AG04449 (cell line): Measurements from ENCODE around the gene KIF3B.
"Not testable (repeated sequence)": the region's sequence is repeated elsewhere in the genome, so short reads cannot be mapped to it uniquely, and the experiment has no call there.

Experiments used
- CTCF ChIA-PET: fragments of 350-600 bp; formaldehyde crosslinking; extraction: SDS; loops from one replicate; lab custom pipeline; 2021; ENCODE audit warnings: antibody characterized with exemption; lab: Yijun Ruan, JAX
- POLR2A ChIA-PET: fragments of 400-600, 350-600 bp; formaldehyde crosslinking; extraction: SDS; loops from one replicate; lab custom pipeline; 2020; ENCODE audit warnings: antibody characterized with exemption, inconsistent platforms; lab: Yijun Ruan, JAX
- DNase-seq: peaks from one replicate; pipeline ENCODE4 v3.0.0-alpha.2; 2010; ENCODE audit warnings: low read depth, low spot score
- H3K4me3 ChIP-seq: 2 replicates; pipeline ENCODE4 v1.5.1; 2011; ENCODE audit warnings: low read depth, mild to moderate bottlenecking, control low read depth, low read length
- TF ChIP-seq, protein P1 (sequence below): IDR thresholded peaks from one replicate; pipeline ENCODE4 v1.5.1; 2011; ENCODE audit warnings: mild to moderate bottlenecking, moderate library complexity, low read length, control low read depth, inconsistent platforms; ENCODE audit not compliant: insufficient read depth; ENCODE audit errors: missing control alignments

KIF3B gene

DNA sequence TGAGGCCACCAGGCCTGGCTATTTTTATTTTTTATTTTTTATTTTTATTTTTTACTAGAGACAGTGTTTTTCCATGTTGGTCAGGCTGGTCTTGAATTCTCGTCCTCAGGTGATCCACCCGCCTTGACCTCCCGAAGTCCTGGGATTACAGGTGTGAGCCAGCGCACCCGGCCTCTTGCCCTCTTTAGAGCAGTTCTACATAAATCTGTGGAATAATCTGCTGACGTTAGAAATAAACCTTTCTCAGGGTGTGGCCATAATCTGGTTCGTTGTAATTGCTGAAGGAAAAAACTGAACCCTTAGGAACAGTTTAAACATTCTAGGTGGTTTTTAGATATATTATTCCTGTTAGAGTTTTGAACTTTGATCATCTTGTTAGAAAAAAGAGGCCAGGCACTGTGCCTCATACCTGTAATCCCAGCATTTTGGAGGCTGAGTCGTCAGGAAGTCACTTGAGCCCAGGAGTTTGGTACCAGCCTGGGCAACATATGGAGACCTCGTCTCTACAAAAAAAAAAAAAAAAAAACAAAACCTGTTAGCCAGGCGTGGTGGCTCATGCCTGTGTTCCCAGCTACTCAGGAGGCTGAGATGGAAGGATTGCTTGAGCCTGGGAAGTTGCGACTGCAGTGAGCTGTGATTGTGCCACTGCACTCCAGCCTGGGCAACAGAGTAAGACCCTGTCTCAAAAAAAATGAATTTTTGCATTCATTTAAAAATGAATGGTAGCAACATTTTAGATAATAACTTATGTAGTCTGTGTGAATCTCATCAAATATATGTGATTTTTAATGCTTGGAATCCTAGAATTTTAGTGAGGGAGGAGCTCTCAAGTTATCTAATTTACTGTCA, 104.9 kb downstream of the KIF3B start:
- H3K4me3 ChIP-seq: no peak overlapping the region
- CTCF ChIA-PET: no interaction called here
- TF ChIP-seq, protein P1, sequence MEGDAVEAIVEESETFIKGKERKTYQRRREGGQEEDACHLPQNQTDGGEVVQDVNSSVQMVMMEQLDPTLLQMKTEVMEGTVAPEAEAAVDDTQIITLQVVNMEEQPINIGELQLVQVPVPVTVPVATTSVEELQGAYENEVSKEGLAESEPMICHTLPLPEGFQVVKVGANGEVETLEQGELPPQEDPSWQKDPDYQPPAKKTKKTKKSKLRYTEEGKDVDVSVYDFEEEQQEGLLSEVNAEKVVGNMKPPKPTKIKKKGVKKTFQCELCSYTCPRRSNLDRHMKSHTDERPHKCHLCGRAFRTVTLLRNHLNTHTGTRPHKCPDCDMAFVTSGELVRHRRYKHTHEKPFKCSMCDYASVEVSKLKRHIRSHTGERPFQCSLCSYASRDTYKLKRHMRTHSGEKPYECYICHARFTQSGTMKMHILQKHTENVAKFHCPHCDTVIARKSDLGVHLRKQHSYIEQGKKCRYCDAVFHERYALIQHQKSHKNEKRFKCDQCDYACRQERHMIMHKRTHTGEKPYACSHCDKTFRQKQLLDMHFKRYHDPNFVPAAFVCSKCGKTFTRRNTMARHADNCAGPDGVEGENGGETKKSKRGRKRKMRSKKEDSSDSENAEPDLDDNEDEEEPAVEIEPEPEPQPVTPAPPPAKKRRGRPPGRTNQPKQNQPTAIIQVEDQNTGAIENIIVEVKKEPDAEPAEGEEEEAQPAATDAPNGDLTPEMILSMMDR: no peak
- no peak for DNase-seq
- POLR2A ChIA-PET: no interaction called here

DNA sequence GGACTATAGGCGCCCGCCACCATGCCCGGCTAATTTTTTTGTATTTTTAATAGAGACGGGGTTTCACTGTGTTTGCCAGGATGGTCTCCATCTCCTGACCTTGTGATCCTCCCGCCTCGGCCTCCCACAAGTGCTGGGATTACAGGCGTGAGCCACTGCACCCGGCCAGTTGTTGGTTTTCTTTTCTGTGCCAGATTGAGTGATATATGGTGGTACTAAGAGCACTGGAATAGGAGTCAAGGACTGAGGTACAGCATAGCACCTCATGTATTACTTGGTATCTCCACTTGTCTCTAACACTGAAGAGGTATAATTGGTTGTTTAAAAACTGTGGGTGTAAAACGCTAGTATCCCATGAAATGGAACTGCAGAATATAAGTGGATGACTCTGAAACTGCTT, 106.0 kb downstream of the KIF3B start:
- POLR2A ChIA-PET, CTCF ChIA-PET, DNase-seq, H3K4me3 ChIP-seq: not testable (repeated sequence)
